ENCODE data around the gene ADCY10. TPM values are rescaled to one million over a fixed set of nuclear protein-coding genes. Genes with fewer than 3 reads are reported as not detected.

Gene ADCY10
- total and polyA plus RNA-seq, 2 donors (not counting 1 experiment from before 2014, with no cell fraction given), result 0.09 to 0.17 TPM

DNA sequence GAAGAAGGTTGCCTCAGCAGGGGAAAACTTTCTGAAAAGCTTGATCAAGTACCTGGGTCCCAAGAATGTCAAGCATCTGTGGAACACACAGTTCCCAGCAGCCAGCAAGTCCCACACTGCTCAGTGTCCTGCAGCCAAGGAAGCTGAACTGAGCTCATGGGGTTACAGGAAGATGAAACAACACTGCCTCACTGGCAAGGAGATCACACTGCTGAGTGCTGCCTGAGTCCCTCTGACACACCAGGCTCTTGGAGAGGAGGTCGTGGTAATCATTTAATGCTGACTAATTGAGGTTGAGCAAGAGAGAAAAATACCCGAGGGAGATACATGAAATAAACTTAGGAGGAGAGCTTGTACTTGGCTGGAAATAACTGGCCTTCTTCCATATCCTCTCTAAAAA is 116.9 kb downstream of the ADCY10 start:
- Histone ChIP-seq H4K20me1 (ENCODE audit: control insufficient read depth, extremely low read depth, insufficient read depth, low read length) (no peaks in the 10 kb centered on the region), H3K27me3 (ENCODE audit: control insufficient read depth, insufficient read depth, low read length) (no peaks in the 10 kb centered on the region), H3K36me3 (ENCODE audit: control insufficient read depth, insufficient read depth, low read length) (no peaks in the 10 kb centered on the region), H3K27ac (ENCODE audit: insufficient read depth, low read length) (peak overlapping the region; percentile 73), H3K9ac (ENCODE audit: insufficient read depth, low read length) (peak overlapping the region; percentile 13), H2AFZ (ENCODE audit: low read length) (no peak overlapping the region), H3K4me3 (replicated peaks in 1 of 4; ENCODE audit: control extremely low read depth in 1 of 4, insufficient read depth in 1 of 4, low read depth in 3 of 4, low read length in 4 of 4) (no peak overlapping the region), H3K9me3 (ENCODE audit: control insufficient read depth, insufficient read depth, low read depth, low read length) (no peaks in the 10 kb centered on the region), H3K4me2 (ENCODE audit: extremely low read depth, insufficient read depth, low read length) (peak overlapping the region; percentile 56), H3K79me2 (ENCODE audit: control insufficient read depth, insufficient read depth, low read length) (no peaks in the 10 kb centered on the region), H3K4me1 (ENCODE audit: control insufficient read depth, extremely low read depth, insufficient read depth, low read length) (peaks cover 11% of the 10 kb centered on the region)
- TF ChIP-seq EZH2 (IDR thresholded peaks at IDR 0.05; ENCODE audit: low read length, missing control alignments), result no peak
- TF ChIP-seq, protein P1, sequence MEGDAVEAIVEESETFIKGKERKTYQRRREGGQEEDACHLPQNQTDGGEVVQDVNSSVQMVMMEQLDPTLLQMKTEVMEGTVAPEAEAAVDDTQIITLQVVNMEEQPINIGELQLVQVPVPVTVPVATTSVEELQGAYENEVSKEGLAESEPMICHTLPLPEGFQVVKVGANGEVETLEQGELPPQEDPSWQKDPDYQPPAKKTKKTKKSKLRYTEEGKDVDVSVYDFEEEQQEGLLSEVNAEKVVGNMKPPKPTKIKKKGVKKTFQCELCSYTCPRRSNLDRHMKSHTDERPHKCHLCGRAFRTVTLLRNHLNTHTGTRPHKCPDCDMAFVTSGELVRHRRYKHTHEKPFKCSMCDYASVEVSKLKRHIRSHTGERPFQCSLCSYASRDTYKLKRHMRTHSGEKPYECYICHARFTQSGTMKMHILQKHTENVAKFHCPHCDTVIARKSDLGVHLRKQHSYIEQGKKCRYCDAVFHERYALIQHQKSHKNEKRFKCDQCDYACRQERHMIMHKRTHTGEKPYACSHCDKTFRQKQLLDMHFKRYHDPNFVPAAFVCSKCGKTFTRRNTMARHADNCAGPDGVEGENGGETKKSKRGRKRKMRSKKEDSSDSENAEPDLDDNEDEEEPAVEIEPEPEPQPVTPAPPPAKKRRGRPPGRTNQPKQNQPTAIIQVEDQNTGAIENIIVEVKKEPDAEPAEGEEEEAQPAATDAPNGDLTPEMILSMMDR (conservative IDR thresholded peaks at IDR 0.05 in 1 of 2, IDR thresholded peaks at IDR 0.05 in 1 of 2; ENCODE audit: low read depth in 1 of 2, low read length in 2 of 2), result peak in 1 of 2 donors; percentile 22
- DNase-seq (ENCODE audit: low read depth in 2 of 2), result peak; percentile 94 to 99

DNA sequence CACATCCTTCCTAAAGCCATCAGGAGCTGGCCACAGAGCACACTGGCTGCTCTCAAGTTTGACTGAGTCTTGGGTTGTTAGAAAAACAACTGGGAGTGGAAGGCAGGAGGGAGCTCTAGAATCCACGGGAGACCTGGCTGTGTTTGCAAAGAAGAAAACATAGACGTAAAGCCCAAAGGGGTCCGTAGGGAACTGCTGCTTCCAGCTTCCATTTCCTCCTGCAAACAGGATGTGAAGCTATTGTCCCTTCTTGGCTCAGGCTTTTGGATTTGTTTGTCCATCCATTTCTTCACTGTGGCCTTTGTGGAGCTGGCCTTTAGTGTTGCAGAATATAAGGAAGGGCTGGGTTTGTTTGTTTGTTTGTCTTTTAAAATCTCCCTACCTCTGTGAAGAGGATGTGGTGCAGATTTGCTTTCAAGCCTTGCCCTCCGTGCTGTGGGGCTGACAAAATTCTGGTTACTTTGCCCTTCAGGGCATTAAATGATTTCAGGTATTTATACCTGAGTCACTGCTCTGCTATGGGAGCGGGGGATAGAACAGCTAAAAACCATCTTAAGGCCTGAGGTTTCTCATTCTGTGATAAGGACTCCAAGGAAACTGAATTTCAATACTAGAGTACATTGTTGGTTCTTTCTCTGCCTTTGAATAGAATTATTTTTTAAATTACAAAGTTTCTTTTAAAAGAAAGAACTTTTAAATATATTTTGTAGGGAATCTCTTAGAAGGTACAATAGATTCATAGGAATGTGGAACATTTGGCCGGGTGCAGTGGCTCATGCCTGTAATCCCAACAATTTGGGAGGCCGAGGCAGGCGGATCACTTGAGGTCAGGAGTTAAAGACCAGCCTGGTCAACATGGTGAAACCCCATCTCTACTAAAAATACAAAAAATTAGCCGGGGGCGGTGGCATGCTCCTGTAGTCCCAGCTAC is 117.9 kb downstream of the ADCY10 start:
- no peak overlapping the region for H2AFZ ChIP-seq (ENCODE audit: low read length)
- H3K4me2 ChIP-seq (ENCODE audit: extremely low read depth, insufficient read depth, low read length), result no peak overlapping the region
- DNase-seq (ENCODE audit: low read depth in 2 of 2), result peak in 1 of 2 donors; percentile 35
- no peak overlapping the region for H3K9ac ChIP-seq (ENCODE audit: insufficient read depth, low read length)
- no peak overlapping the region for H3K4me3 ChIP-seq (replicated peaks in 1 of 4; ENCODE audit: control extremely low read depth in 1 of 4, insufficient read depth in 1 of 4, low read depth in 3 of 4, low read length in 4 of 4)
- H3K27me3 ChIP-seq (ENCODE audit: control insufficient read depth, insufficient read depth, low read length), result no peaks in the 10 kb centered on the region
- no peaks in the 10 kb centered on the region for H3K36me3 ChIP-seq (ENCODE audit: control insufficient read depth, insufficient read depth, low read length)
- no peaks in the 10 kb centered on the region for H4K20me1 ChIP-seq (ENCODE audit: control insufficient read depth, extremely low read depth, insufficient read depth, low read length)
- H3K9me3 ChIP-seq (ENCODE audit: control insufficient read depth, insufficient read depth, low read depth, low read length), result no peaks in the 10 kb centered on the region
- H3K27ac ChIP-seq (ENCODE audit: insufficient read depth, low read length), result peak overlapping the region; percentile 73
- H3K4me1 ChIP-seq (ENCODE audit: control insufficient read depth, extremely low read depth, insufficient read depth, low read length), result peaks cover 16% of the 10 kb centered on the region
- H3K79me2 ChIP-seq (ENCODE audit: control insufficient read depth, insufficient read depth, low read length), result no peaks in the 10 kb centered on the region
- no peak for TF ChIP-seq EZH2 (IDR thresholded peaks at IDR 0.05; ENCODE audit: low read length, missing control alignments)
- TF ChIP-seq, protein P1 (conservative IDR thresholded peaks at IDR 0.05 in 1 of 2, IDR thresholded peaks at IDR 0.05 in 1 of 2; ENCODE audit: low read depth in 1 of 2, low read length in 2 of 2), result no peak

- no peak for DNase-seq (ENCODE audit: low read depth in 2 of 2)
- H3K4me1 ChIP-seq (ENCODE audit: control insufficient read depth, extremely low read depth, insufficient read depth, low read length), result peaks cover 17% of the 10 kb centered on the region
- no peak for TF ChIP-seq EZH2 (IDR thresholded peaks at IDR 0.05; ENCODE audit: low read length, missing control alignments)
- TF ChIP-seq, protein P1 (conservative IDR thresholded peaks at IDR 0.05 in 1 of 2, IDR thresholded peaks at IDR 0.05 in 1 of 2; ENCODE audit: low read depth in 1 of 2, low read length in 2 of 2), result no peak
Measured at GRCh38 chr1:167794043-167794442, 119.9 kb downstream of the ADCY10 start.

More at GRCh38 chr1:167794043-167794442, 119.9 kb downstream of the ADCY10 start:
- Histone ChIP-seq H3K27me3 (ENCODE audit: control insufficient read depth, insufficient read depth, low read length) (no peaks in the 10 kb centered on the region), H3K36me3 (ENCODE audit: control insufficient read depth, insufficient read depth, low read length) (peaks cover 4% of the 10 kb centered on the region), H2AFZ (ENCODE audit: low read length) (no peak overlapping the region), H3K27ac (ENCODE audit: insufficient read depth, low read length) (no peak overlapping the region), H3K79me2 (ENCODE audit: control insufficient read depth, insufficient read depth, low read length) (no peaks in the 10 kb centered on the region), H3K4me3 (replicated peaks in 1 of 4; ENCODE audit: control extremely low read depth in 1 of 4, insufficient read depth in 1 of 4, low read depth in 3 of 4, low read length in 4 of 4) (no peak overlapping the region), H4K20me1 (ENCODE audit: control insufficient read depth, extremely low read depth, insufficient read depth, low read length) (no peaks in the 10 kb centered on the region), H3K9me3 (ENCODE audit: control insufficient read depth, insufficient read depth, low read depth, low read length) (no peaks in the 10 kb centered on the region), H3K4me2 (ENCODE audit: extremely low read depth, insufficient read depth, low read length) (no peak overlapping the region), H3K9ac (ENCODE audit: insufficient read depth, low read length) (no peak overlapping the region)

Measured in fibroblast of lung (primary cell).